Neuronal stem cell (in vitro differentiated cells): ENCODE data around the gene IQCF6.
A peak's percentile ranks its signal among the peaks of the same experiment; 100 is the strongest.
"Not testable (repeated sequence)": the region's sequence is repeated elsewhere in the genome, so short reads cannot be mapped to it uniquely, and the experiment has no call there.

Experiments
- DNase-seq: peaks from one replicate; pipeline ENCODE4 v3.0.0-alpha.2; 2013; ENCODE audit warnings: low spot score
- H2AFZ ChIP-seq: one replicate; pipeline ENCODE4 v1.6.1; 2013; ENCODE audit warnings: mild to moderate bottlenecking, low read length, inconsistent platforms
- H2AK5ac ChIP-seq: 2 replicates; pipeline ENCODE4 v1.6.1; 2013; ENCODE audit warnings: low read depth, mild to moderate bottlenecking, inconsistent platforms, low read length, moderate library complexity, mixed read lengths
- H2BK120ac ChIP-seq: 2 replicates; pipeline ENCODE4 v1.6.1; 2013; ENCODE audit warnings: low read depth, mild to moderate bottlenecking, inconsistent platforms, low read length, moderate library complexity, mixed read lengths
- H2BK12ac ChIP-seq: one replicate; pipeline ENCODE4 v1.6.1; 2013; ENCODE audit warnings: low read length, inconsistent platforms
- H2BK15ac ChIP-seq: 2 replicates; pipeline ENCODE4 v1.6.1; 2013; ENCODE audit warnings: mild to moderate bottlenecking, low read length, inconsistent platforms, mixed read lengths
- H2BK5ac ChIP-seq: one replicate; pipeline ENCODE4 v1.6.1; 2013; ENCODE audit warnings: inconsistent platforms, mild to moderate bottlenecking, low read length, moderate library complexity
- H3K14ac ChIP-seq: one replicate; pipeline ENCODE4 v1.6.1; 2013; ENCODE audit warnings: low read length, inconsistent platforms
- H3K18ac ChIP-seq: 2 replicates; pipeline ENCODE4 v1.6.1; 2013; ENCODE audit warnings: low read length, inconsistent platforms
- H3K23ac ChIP-seq: 2 replicates; pipeline ENCODE4 v1.6.1; 2013; ENCODE audit warnings: low read depth, mild to moderate bottlenecking, mixed read lengths, low read length, inconsistent platforms; ENCODE audit not compliant: poor library complexity
- H3K27ac ChIP-seq: replicated peaks from 3 replicates; pipeline ENCODE4 v1.5.1; 2013; ENCODE audit warnings: low read length, inconsistent platforms
- H3K27me3 ChIP-seq, 3 experiments: 2 replicates each; pipeline ENCODE4 v1.6.1; 2013; ENCODE audit warnings: low read length in 3 of 3, mild to moderate bottlenecking in 2 of 3, inconsistent platforms in 1 of 3, low read depth in 1 of 3, mixed read lengths in 1 of 3, moderate library complexity in 1 of 3; ENCODE audit not compliant: control insufficient read depth in 3 of 3, insufficient read depth in 3 of 3
- H3K36me3 ChIP-seq, 2 donors: replicated peaks in 1 of 2; 2 replicates each; pipeline ENCODE4 v1.6.1; 2013; ENCODE audit warnings: low read length in 2 of 2; ENCODE audit not compliant: control insufficient read depth in 2 of 2, insufficient read depth in 2 of 2
- H3K4ac ChIP-seq: 2 replicates; pipeline ENCODE4 v1.6.1; 2013; ENCODE audit warnings: inconsistent platforms, mild to moderate bottlenecking, low read length, moderate library complexity
- H3K4me1 ChIP-seq, 2 donors: 1 replicate in 1 of 2; 2 replicates in 1 of 2; pipeline ENCODE4 v1.6.1; 2013; ENCODE audit warnings: low read length in 2 of 2, low read depth in 1 of 2; ENCODE audit not compliant: control insufficient read depth in 2 of 2, insufficient read depth in 1 of 2
- H3K4me2 ChIP-seq: one replicate; pipeline ENCODE4 v1.6.1; 2013; ENCODE audit warnings: mild to moderate bottlenecking, low read length, inconsistent platforms; ENCODE audit not compliant: insufficient read depth, poor library complexity, severe bottlenecking
- H3K4me3 ChIP-seq, 2 donors: 2 replicates each; pipeline ENCODE4 v1.5.1; 2013; ENCODE audit warnings: low read length in 2 of 2, mild to moderate bottlenecking in 2 of 2, inconsistent platforms in 1 of 2, moderate library complexity in 1 of 2
- H3K79me1 ChIP-seq: one replicate; pipeline ENCODE4 v1.6.1; 2013; ENCODE audit warnings: low read depth, mild to moderate bottlenecking, inconsistent platforms, low read length, moderate library complexity
- H3K9ac ChIP-seq: one replicate; pipeline ENCODE4 v1.6.1; 2013; ENCODE audit warnings: mild to moderate bottlenecking, low read depth, low read length, inconsistent platforms; ENCODE audit not compliant: poor library complexity
- H3K9me3 ChIP-seq, 2 donors: replicated peaks in 1 of 2; 2 replicates each; pipeline versions ENCODE3 to v1.6.1; 2013; ENCODE audit warnings: low read length in 2 of 2, mild to moderate bottlenecking in 2 of 2, inconsistent platforms in 1 of 2, low read depth in 1 of 2, mixed read lengths in 1 of 2, moderate library complexity in 1 of 2; ENCODE audit not compliant: control insufficient read depth in 2 of 2, insufficient read depth in 1 of 2
- H4K8ac ChIP-seq: one replicate; pipeline ENCODE4 v1.6.1; 2013; ENCODE audit warnings: low read depth, mild to moderate bottlenecking, inconsistent platforms, low read length, moderate library complexity
- H4K91ac ChIP-seq: one replicate; pipeline ENCODE4 v1.6.1; 2013; ENCODE audit warnings: low read length, low read depth, mild to moderate bottlenecking, inconsistent platforms; ENCODE audit not compliant: poor library complexity
- WGBS, 2 donors: extraction: QIAGEN DNeasy Blood & Tissue Kit; methylation state at CpG; one replicate each; pipeline ENCODE4 v1.1.7; 2013; ENCODE audit warnings: missing lambda C conversion rate in 2 of 2, mixed read lengths in 1 of 2; ENCODE audit not compliant: insufficient read length in 2 of 2, insufficient replicate concordance in 1 of 2; ENCODE audit errors: extremely low coverage in 2 of 2; 5-methylcytosine and 5-hydroxymethylcytosine counted together

Gene IQCF6

GRCh38 chr3:51747840-51748239, 31.2 kb downstream of the IQCF6 start:
- DNase-seq: no peak
- no peak overlapping the region for H3K4me3 ChIP-seq
- H3K36me3 ChIP-seq: no peaks in the 10 kb centered on the region
- H3K4me2 ChIP-seq: no peak overlapping the region
- H2BK12ac ChIP-seq: no peak overlapping the region
- no peak overlapping the region for H2AK5ac ChIP-seq
- no peak overlapping the region for H3K27ac ChIP-seq
- no peak overlapping the region for H3K18ac ChIP-seq
- H2AFZ ChIP-seq: no peak overlapping the region
- H3K23ac ChIP-seq: no peak overlapping the region
- no peak overlapping the region for H3K14ac ChIP-seq
- H2BK120ac ChIP-seq: no peak overlapping the region
- no peaks in the 10 kb centered on the region for H3K27me3 ChIP-seq
- no peak overlapping the region for H4K91ac ChIP-seq
- no peak overlapping the region for H2BK5ac ChIP-seq
- no peaks in the 10 kb centered on the region for H3K4me1 ChIP-seq
- H3K4ac ChIP-seq: no peak overlapping the region
- H3K9ac ChIP-seq: no peak overlapping the region
- H4K8ac ChIP-seq: no peak overlapping the region
- H2BK15ac ChIP-seq: no peak overlapping the region
- no peaks in the 10 kb centered on the region for H3K79me1 ChIP-seq
- peaks cover 0 to 4% of the 10 kb centered on the region in 2 donors for H3K9me3 ChIP-seq

- not testable (repeated sequence) for H2BK15ac ChIP-seq, H4K91ac ChIP-seq, H3K4ac ChIP-seq, H3K79me1 ChIP-seq, DNase-seq, H3K4me2 ChIP-seq, H3K27ac ChIP-seq, H2BK12ac ChIP-seq, H2BK120ac ChIP-seq, H2BK5ac ChIP-seq, H3K9ac ChIP-seq, H3K23ac ChIP-seq, H3K14ac ChIP-seq, H3K4me1 ChIP-seq, H3K9me3 ChIP-seq, H3K36me3 ChIP-seq, H2AK5ac ChIP-seq, H4K8ac ChIP-seq, H3K18ac ChIP-seq
- Histone ChIP-seq H2AFZ (peak overlapping the region; percentile 73), H3K4me3 (peak overlapping the region in 1 of 2 donors; percentile 20), H3K27me3 (peaks cover 0 to 20% (median 0%) of the 10 kb centered on the region in 3 experiments)
- WGBS, 2 donors: no CpG with 5 or more reads among the region's 4 CpGs
These were observed 36.1 kb downstream of the IQCF6 start for GRCh38 chr3:51742978-51743377.

DNA sequence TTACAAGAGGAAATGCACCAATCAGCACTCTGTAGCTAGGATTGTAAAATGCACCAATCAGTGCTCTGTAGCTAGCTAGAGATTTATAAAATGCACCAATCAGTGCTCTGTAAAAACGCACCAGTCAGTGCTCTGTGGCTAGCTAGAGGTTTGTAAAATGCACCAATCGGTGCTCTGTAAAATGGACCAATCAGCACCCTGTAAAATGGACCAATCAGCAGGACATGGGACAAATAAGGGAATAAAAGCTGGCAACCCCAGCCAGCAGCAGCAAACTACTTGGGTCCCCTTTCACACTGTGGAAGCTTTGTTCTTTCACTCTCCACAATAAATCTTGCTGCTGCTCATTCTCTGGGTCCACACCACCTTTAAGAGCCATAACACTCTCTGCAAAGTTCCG, 36.7 kb downstream of the IQCF6 start:
- DNase-seq, H3K36me3 ChIP-seq, H3K14ac ChIP-seq: not testable (repeated sequence)

DNA sequence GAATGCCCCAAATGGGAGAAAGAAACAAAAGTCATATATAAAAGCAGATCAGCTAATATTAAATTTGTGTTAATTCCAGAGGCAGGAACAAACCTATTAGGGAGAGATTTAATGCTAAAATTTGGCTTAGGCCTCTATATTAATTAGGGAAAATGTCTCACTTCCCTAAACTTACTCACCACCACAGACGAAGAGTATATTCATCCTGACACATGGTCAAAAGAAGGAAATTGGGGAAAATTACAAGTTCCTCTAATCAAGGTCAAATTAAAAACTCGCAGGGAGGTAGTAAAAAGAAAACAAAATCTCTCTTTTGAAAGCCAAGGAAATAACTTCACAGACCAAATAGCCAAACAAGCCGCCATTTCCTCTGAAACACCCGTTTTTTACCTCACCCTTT, 39.9 kb downstream of the IQCF6 start:
- no peaks in the 10 kb centered on the region for H3K9me3 ChIP-seq
- H3K79me1 ChIP-seq: no peaks in the 10 kb centered on the region
- H3K14ac ChIP-seq: no peak overlapping the region
- H3K4me1 ChIP-seq: peaks cover 0 to 4% of the 10 kb centered on the region in 2 donors
- no peak overlapping the region for H3K23ac ChIP-seq
- no peak overlapping the region for H3K18ac ChIP-seq
- DNase-seq: no peak
- H2AFZ ChIP-seq: no peak overlapping the region
- H2BK120ac ChIP-seq: no peak overlapping the region
- H3K4me3 ChIP-seq: no peak overlapping the region
- H4K8ac ChIP-seq: no peak overlapping the region
- no peak overlapping the region for H3K4me2 ChIP-seq
- H3K27ac ChIP-seq: no peak overlapping the region
- H3K4ac ChIP-seq: no peak overlapping the region
- no CpG with 5 or more reads among the region's 4 CpGs for WGBS, 2 donors
- H4K91ac ChIP-seq: no peak overlapping the region
- no peak overlapping the region for H3K9ac ChIP-seq
- no peak overlapping the region for H2BK12ac ChIP-seq
- H2AK5ac ChIP-seq: no peak overlapping the region
- H2BK15ac ChIP-seq: no peak overlapping the region
- H3K27me3 ChIP-seq: peaks cover 0 to 26% (median 0%) of the 10 kb centered on the region in 3 experiments
- no peak overlapping the region for H2BK5ac ChIP-seq
- no peaks in the 10 kb centered on the region for H3K36me3 ChIP-seq

More for the DNA sequence above, 36.7 kb downstream of the IQCF6 start:
- H3K23ac ChIP-seq, H2BK12ac ChIP-seq, H3K9ac ChIP-seq, H3K4ac ChIP-seq, H3K27ac ChIP-seq, H3K4me3 ChIP-seq, H2AK5ac ChIP-seq, H3K4me1 ChIP-seq, H3K4me2 ChIP-seq, H3K18ac ChIP-seq, H2BK120ac ChIP-seq, H2BK5ac ChIP-seq, H2BK15ac ChIP-seq, H3K79me1 ChIP-seq, H4K8ac ChIP-seq, H4K91ac ChIP-seq, H3K9me3 ChIP-seq: not testable (repeated sequence)
- WGBS, 2 donors: no CpG with 5 or more reads among the region's 3 CpGs
- peaks cover 0 to 23% (median 0%) of the 10 kb centered on the region in 3 experiments for H3K27me3 ChIP-seq
- peak overlapping the region; percentile 73 for H2AFZ ChIP-seq
